CD14-positive monocyte (primary cell): ENCODE data around the gene PSMA8. TPM values are rescaled to one million over a fixed set of nuclear protein-coding genes. Genes with fewer than 3 reads are reported as not detected.
"Not testable (repeated sequence)": the region's sequence is repeated elsewhere in the genome, so short reads cannot be mapped to it uniquely, and the experiment has no call there.

Source experiments
- DNase-seq, 3 donors: peaks; one replicate each; pipeline ENCODE4 v3.0.0-alpha.2; 2011 to 2022
- H2AFZ ChIP-seq: 2 replicates; pipeline ENCODE4 v1.6.0; 2012; ENCODE audit warnings: mild to moderate bottlenecking, low read depth, low read length, inconsistent platforms; ENCODE audit not compliant: insufficient read depth, poor library complexity, severe bottlenecking
- H3K27ac ChIP-seq, 2 donors: 1 replicate in 1 of 2; 2 replicates in 1 of 2; pipeline ENCODE4 v1.5.1; 2012 to 2013; ENCODE audit warnings: low read length in 2 of 2, control low read depth in 1 of 2, inconsistent platforms in 1 of 2, low read depth in 1 of 2, mild to moderate bottlenecking in 1 of 2
- H3K27me3 ChIP-seq, 2 donors: one replicate each; pipeline versions ENCODE4 v1.6.0 to v1.6.1; 2011 to 2013; ENCODE audit warnings: low read length in 2 of 2; ENCODE audit not compliant: control insufficient read depth in 2 of 2, insufficient read depth in 2 of 2
- H3K36me3 ChIP-seq, 2 donors: replicated peaks in 1 of 2; 1 replicate in 1 of 2; 2 replicates in 1 of 2; pipeline versions ENCODE4 v1.5.1 to v1.6.1; 2012 to 2013; ENCODE audit warnings: low read length in 2 of 2, control low read depth in 1 of 2, inconsistent platforms in 1 of 2, mild to moderate bottlenecking in 1 of 2; ENCODE audit not compliant: insufficient read depth in 2 of 2, control insufficient read depth in 1 of 2
- H3K4me1 ChIP-seq, 2 donors: 1 replicate in 1 of 2; 2 replicates in 1 of 2; pipeline versions ENCODE4 v1.5.1 to v1.6.1; 2012 to 2013; ENCODE audit warnings: low read length in 2 of 2, control low read depth in 1 of 2, inconsistent platforms in 1 of 2, mild to moderate bottlenecking in 1 of 2, moderate library complexity in 1 of 2; ENCODE audit not compliant: insufficient read depth in 2 of 2, control insufficient read depth in 1 of 2
- H3K4me2 ChIP-seq: replicated peaks from 2 replicates; pipeline ENCODE3; 2012; ENCODE audit warnings: low read length, moderate library complexity, mild to moderate bottlenecking; ENCODE audit not compliant: poor library complexity, severe bottlenecking; ENCODE audit errors: extremely low read depth
- H3K4me3 ChIP-seq, 3 experiments: fragments of 200-600 bp in 1 of 3; sonication (generic) in 1 of 3; replicated peaks in 1 of 3; 1 replicate in 2 of 3; 2 replicates in 1 of 3; pipeline ENCODE4 v1.5.1; 2011 to 2013; ENCODE audit warnings: low read length in 3 of 3, mild to moderate bottlenecking in 3 of 3, control low read depth in 2 of 3, low read depth in 2 of 3, inconsistent platforms in 1 of 3, moderate library complexity in 1 of 3
- H3K79me2 ChIP-seq: 2 replicates; pipeline ENCODE4 v1.6.0; 2012; ENCODE audit warnings: mild to moderate bottlenecking, control low read depth, inconsistent platforms, low read length, moderate library complexity; ENCODE audit not compliant: insufficient read depth
- H3K9ac ChIP-seq: 2 replicates; pipeline ENCODE4 v1.6.0; 2017; ENCODE audit warnings: low read length, mild to moderate bottlenecking; ENCODE audit not compliant: insufficient read depth, poor library complexity, severe bottlenecking
- H3K9me3 ChIP-seq, 2 donors: replicated peaks in 1 of 2; 1 replicate in 1 of 2; 2 replicates in 1 of 2; pipeline versions ENCODE4 v1.5.1 to v1.6.1; 2012 to 2013; ENCODE audit warnings: low read length in 2 of 2, control low read depth in 1 of 2; ENCODE audit not compliant: control insufficient read depth in 1 of 2, insufficient read depth in 1 of 2
- H4K20me1 ChIP-seq: 2 replicates; pipeline ENCODE4 v1.6.0; 2012; ENCODE audit warnings: mild to moderate bottlenecking, low read length, control low read depth, moderate library complexity; ENCODE audit not compliant: insufficient read depth
- H3K27ac Mint-ChIP-seq, 7 donors: one replicate each; pipeline ENCODE4 v1.8.0; 2020; ENCODE audit warnings: mild to moderate bottlenecking in 7 of 7, mixed read lengths in 7 of 7, moderate library complexity in 6 of 7, inconsistent platforms in 2 of 7
- H3K27me3 Mint-ChIP-seq, 3 donors: one replicate each; pipeline ENCODE4 v1.8.0; 2021 to 2022; ENCODE audit warnings: low read depth in 3 of 3, mild to moderate bottlenecking in 3 of 3, mixed read lengths in 3 of 3, moderate library complexity in 3 of 3, inconsistent platforms in 1 of 3
- H3K36me3 Mint-ChIP-seq, 2 donors: one replicate each; pipeline ENCODE4 v1.8.0; 2020; ENCODE audit warnings: mixed read lengths in 2 of 2, inconsistent platforms in 1 of 2, mild to moderate bottlenecking in 1 of 2
- H3K4me1 Mint-ChIP-seq: one replicate; pipeline ENCODE4 v1.8.0; 2020; ENCODE audit warnings: mild to moderate bottlenecking, mixed read lengths
- H3K4me3 Mint-ChIP-seq, 2 donors: one replicate each; pipeline ENCODE4 v1.8.0; 2020; ENCODE audit warnings: mild to moderate bottlenecking in 2 of 2, mixed read lengths in 2 of 2, moderate library complexity in 1 of 2
- H3K9me3 Mint-ChIP-seq, 7 donors: one replicate each; pipeline ENCODE4 v1.8.0; 2020 to 2022; ENCODE audit warnings: mixed read lengths in 7 of 7, mild to moderate bottlenecking in 6 of 7, moderate library complexity in 6 of 7, inconsistent platforms in 2 of 7
- CTCF ChIP-seq: fragments of 200-600 bp; IDR thresholded peaks from one replicate; pipeline ENCODE4 v1.8.0; 2022; ENCODE audit warnings: antibody characterized with exemption, mild to moderate bottlenecking
- WGBS: methylation state at CpG from one replicate; pipeline ENCODE4 v1.1.5; 2013; ENCODE audit warnings: missing lambda C conversion rate; ENCODE audit not compliant: insufficient coverage; 5-methylcytosine and 5-hydroxymethylcytosine counted together
- intact Hi-C, 2 donors: fragments of 100-400 bp; cut with micrococcal nuclease; formaldehyde crosslinking; loops; one replicate each; pipeline versions ENCODE4 v1.15.0 to v1.15.1; 2023
- polyA plus RNA-seq, 3 donors: library from polyadenylated mRNA; depleted of rRNA in 1 of 3; unstranded in 2 of 3; stranded (reverse) in 1 of 3; fragments of 300-500 nt in 2 of 3; fragments of >200 nt in 1 of 3; fragmentation: Illumina TruSeq in 2 of 3; gene quantifications; 1 replicate in 2 of 3; 2 replicates in 1 of 3; pipeline ENCODE4 v1.2.3, GENCODE V29; 2012 to 2021

The PSMA8 gene
- polyA plus RNA-seq, 3 donors = 0.13 TPM; not detected in 2

GRCh38 chr18:26233208-26233607 lies 99.5 kb downstream of the PSMA8 start:
- Histone ChIP-seq H3K9me3 (peaks cover 0 to 3% of the 10 kb centered on the region in 2 donors), H3K36me3 (no peaks in the 10 kb centered on the region), H3K4me2 (no peak overlapping the region), H2AFZ (no peak overlapping the region), H3K4me3 (no peak overlapping the region), H3K27ac (no peak overlapping the region), H3K27me3 (no peaks in the 10 kb centered on the region), H4K20me1 (no peaks in the 10 kb centered on the region), H3K9ac (no peak overlapping the region), H3K4me1 (no peaks in the 10 kb centered on the region), H3K79me2 (no peaks in the 10 kb centered on the region)
- DNase-seq = no peak
- peaks cover 4 to 28% (median 7%) of the 10 kb centered on the region in 7 donors for H3K9me3 Mint-ChIP-seq
- intact Hi-C loops = no loop called here
- WGBS = 84% methylated on average over 3 of the region's 5 CpGs
- peaks cover 6% of the 10 kb centered on the region for H3K4me1 Mint-ChIP-seq
- H3K36me3 Mint-ChIP-seq = no peaks in the 10 kb centered on the region
- no peak for TF ChIP-seq CTCF
- H3K4me3 Mint-ChIP-seq = no peak overlapping the region
- H3K27me3 Mint-ChIP-seq = peaks cover 0 to 2% (median 0%) of the 10 kb centered on the region in 3 donors
- H3K27ac Mint-ChIP-seq = no peak overlapping the region

- H3K9me3 ChIP-seq, H4K20me1 ChIP-seq, H3K4me3 ChIP-seq, H3K4me3 Mint-ChIP-seq, H3K4me1 ChIP-seq, H3K9ac ChIP-seq, H3K4me1 Mint-ChIP-seq, H3K4me2 ChIP-seq, H3K36me3 ChIP-seq, H3K27ac Mint-ChIP-seq, H3K27me3 ChIP-seq, DNase-seq, H3K79me2 ChIP-seq, H3K27ac ChIP-seq, H3K27me3 Mint-ChIP-seq, H2AFZ ChIP-seq, intact Hi-C loops, H3K36me3 Mint-ChIP-seq: not testable (repeated sequence)
- peaks cover 13 to 29% (median 15%) of the 10 kb centered on the region in 7 donors for H3K9me3 Mint-ChIP-seq
- WGBS = no CpG with 5 or more reads among the region's 2 CpGs
Observed at GRCh38 chr18:26237363-26237762, 103.7 kb downstream of the PSMA8 start.

- H3K9ac ChIP-seq, H3K4me1 ChIP-seq, H3K4me3 Mint-ChIP-seq, H2AFZ ChIP-seq, H3K79me2 ChIP-seq, H3K27ac Mint-ChIP-seq, H3K4me2 ChIP-seq, H3K36me3 ChIP-seq, H3K27me3 Mint-ChIP-seq, DNase-seq, H3K4me3 ChIP-seq, H3K27me3 ChIP-seq, H3K27ac ChIP-seq, H3K36me3 Mint-ChIP-seq, H3K9me3 ChIP-seq, H3K4me1 Mint-ChIP-seq, H4K20me1 ChIP-seq, intact Hi-C loops: not testable (repeated sequence)
- peaks cover 17 to 26% (median 22%) of the 10 kb centered on the region in 7 donors for H3K9me3 Mint-ChIP-seq
- no CpG with 5 or more reads among the region's 4 CpGs for WGBS
Observed at GRCh38 chr18:26238718-26239117, 105.0 kb downstream of the PSMA8 start.

- H4K20me1 ChIP-seq, H3K27me3 Mint-ChIP-seq, H3K27ac ChIP-seq, H3K27me3 ChIP-seq, H2AFZ ChIP-seq, DNase-seq, H3K9ac ChIP-seq, H3K36me3 ChIP-seq, intact Hi-C loops, H3K4me1 Mint-ChIP-seq, H3K27ac Mint-ChIP-seq, H3K36me3 Mint-ChIP-seq, H3K4me3 ChIP-seq, H3K4me1 ChIP-seq, H3K79me2 ChIP-seq, H3K4me2 ChIP-seq, H3K4me3 Mint-ChIP-seq: not testable (repeated sequence)
- peaks cover 17 to 24% of the 10 kb centered on the region in 2 donors for H3K9me3 ChIP-seq
- WGBS = no CpG with 5 or more reads among the region's 4 CpGs
- H3K9me3 Mint-ChIP-seq = peaks cover 30 to 45% (median 36%) of the 10 kb centered on the region in 7 donors
Observed at GRCh38 chr18:26242392-26242791, 108.7 kb downstream of the PSMA8 start.
